Measurements from ENCODE around the gene ANKRD13B. TPM values are rescaled to one million over a fixed set of nuclear protein-coding genes. Genes with fewer than 3 reads are reported as not detected.
A peak's percentile ranks its signal among the peaks of the same experiment; 100 is the strongest.

The ANKRD13B gene
- total RNA-seq, 1 experiment from 2014 or later, result 31.4 TPM

- BruUV-seq (replicated peaks), result no TSS peak
- ATAC-seq, result peak; percentile 8
- ChIA-PET CTCF (interaction anchor here (1.8 kb wide), 1 partner anchor 44 kb away, joined by 9 read pairs; no protein-coding TSS in a partner anchor), POLR2A (no interaction called here)
- intact Hi-C loops (cut with micrococcal nuclease; ENCODE audit: unreplicated experiment), result no loop called here
- DNase-seq (ENCODE audit: low read depth, low spot score), result no peak
- Histone ChIP-seq H3K27ac (ENCODE audit: low read length) (no peak overlapping the region), H3K4me3 (ENCODE audit: low read depth in 2 of 2, low read length in 2 of 2) (no peak overlapping the region), H3K4me1 (ENCODE audit: control insufficient read depth, insufficient read depth, low read length) (peaks cover 4% of the 10 kb centered on the region), H3K9me3 (ENCODE audit: control insufficient read depth, insufficient read depth, low read depth, low read length) (no peaks in the 10 kb centered on the region), H3K36me3 (ENCODE audit: control insufficient read depth, insufficient read depth, low read length) (no peaks in the 10 kb centered on the region), H3K27me3 (ENCODE audit: control insufficient read depth, insufficient read depth, low read length) (no peaks in the 10 kb centered on the region)
- in situ Hi-C loops (cut with HindIII; ENCODE audit: low pct_unique_long_range_greater_than_20kb, low sequenced_read_pairs), result no loop called here
- TF ChIP-seq REST (IDR thresholded peaks at IDR 0.05; ENCODE audit: insufficient read depth in 1 of 2, low read depth in 2 of 2, low read length in 1 of 2), result no peak
- no peak for TF ChIP-seq TCF7L2 (IDR thresholded peaks at IDR 0.05; ENCODE audit: low read depth, low read length)
- no peak for TF ChIP-seq CTCF (IDR thresholded peaks at IDR 0.05)
- TF ChIP-seq POLR2AphosphoS5 (IDR thresholded peaks at IDR 0.05; ENCODE audit: low read depth, low read length), result no peak; the same call in 1 of the 2 replicates
- no peak for TF ChIP-seq SIN3A (IDR thresholded peaks at IDR 0.05; ENCODE audit: borderline replicate concordance, insufficient read depth, low read depth, low read length)
These were observed 18.8 kb upstream of the ANKRD13B start for GRCh38 chr17:29573871-29574731.

- Histone ChIP-seq H3K4me3 (ENCODE audit: low read depth in 2 of 2, low read length in 2 of 2) (no peak overlapping the region), H3K27ac (ENCODE audit: low read length) (no peak overlapping the region), H3K27me3 (ENCODE audit: control insufficient read depth, insufficient read depth, low read length) (no peaks in the 10 kb centered on the region), H3K9me3 (ENCODE audit: control insufficient read depth, insufficient read depth, low read depth, low read length) (no peaks in the 10 kb centered on the region), H3K36me3 (ENCODE audit: control insufficient read depth, insufficient read depth, low read length) (no peaks in the 10 kb centered on the region), H3K4me1 (ENCODE audit: control insufficient read depth, insufficient read depth, low read length) (no peaks in the 10 kb centered on the region)
- BruUV-seq (replicated peaks), result no TSS peak
- TF ChIP-seq POLR2AphosphoS5 (IDR thresholded peaks at IDR 0.05; ENCODE audit: low read depth, low read length) (no peak), SIN3A (IDR thresholded peaks at IDR 0.05; ENCODE audit: borderline replicate concordance, insufficient read depth, low read depth, low read length) (no peak), REST (IDR thresholded peaks at IDR 0.05; ENCODE audit: insufficient read depth in 1 of 2, low read depth in 2 of 2, low read length in 1 of 2) (no peak), TCF7L2 (IDR thresholded peaks at IDR 0.05; ENCODE audit: low read depth, low read length) (no peak), CTCF (IDR thresholded peaks at IDR 0.05) (no peak)
- ChIA-PET CTCF (no interaction called here), POLR2A (no interaction called here)
- intact Hi-C loops (cut with micrococcal nuclease; ENCODE audit: unreplicated experiment) (no loop called here), in situ Hi-C loops (cut with HindIII; ENCODE audit: low pct_unique_long_range_greater_than_20kb, low sequenced_read_pairs) (no loop called here)
- no peak for DNase-seq (ENCODE audit: low read depth, low spot score)
- peak; percentile 38 for ATAC-seq
These were observed 18.0 kb upstream of the ANKRD13B start for GRCh38 chr17:29574732-29575510.
